A172 (cell line): ENCODE data around the gene BANP. TPM values are rescaled to one million over a fixed set of nuclear protein-coding genes. Genes with fewer than 3 reads are reported as not detected.
"Not testable (repeated sequence)": the region's sequence is repeated elsewhere in the genome, so short reads cannot be mapped to it uniquely, and the experiment has no call there.

Experiments
- DNase-seq: peaks from one replicate; pipeline ENCODE4 v3.0.0-alpha.2; 2015; ENCODE audit warnings: low spot score
- total RNA-seq: library from RNA; depleted of rRNA; stranded (reverse); fragments of >200 nt; shearing (Covaris generic); gene quantifications from 2 replicates; pipeline ENCODE4 v1.2.3, GENCODE V29; 2014

Gene BANP
- total RNA-seq, 1 experiment from 2014 or later = 25.4 TPM

- no peak for DNase-seq
Observed at GRCh38 chr16:88065747-88066142, 114.5 kb downstream of the BANP start.

GRCh38 chr16:88066234-88066633 is 115.0 kb downstream of the BANP start:
- no peak for DNase-seq

GRCh38 chr16:88066680-88067529 is 115.7 kb downstream of the BANP start:
- DNase-seq = no peak

- no peak for DNase-seq
Observed at GRCh38 chr16:88067530-88068411, 116.5 kb downstream of the BANP start.

- DNase-seq = no peak
Observed at GRCh38 chr16:88068476-88069396, 117.5 kb downstream of the BANP start.

GRCh38 chr16:88069397-88070168 is 118.3 kb downstream of the BANP start:
- no peak for DNase-seq

- no peak for DNase-seq
Observed at GRCh38 chr16:88070341-88070740, 119.1 kb downstream of the BANP start.

- no peak for DNase-seq
Observed at GRCh38 chr16:88070989-88071625, 119.9 kb downstream of the BANP start.

GRCh38 chr16:88071908-88072307 is 120.7 kb downstream of the BANP start:
- DNase-seq = no peak

GRCh38 chr16:88072571-88073001 is 121.4 kb downstream of the BANP start:
- no peak for DNase-seq

- DNase-seq = no peak
Observed at GRCh38 chr16:88073201-88073721, 122.0 kb downstream of the BANP start.

GRCh38 chr16:88074041-88074440 is 122.8 kb downstream of the BANP start:
- DNase-seq = no peak

GRCh38 chr16:88076211-88076931 is 125.1 kb downstream of the BANP start:
- no peak for DNase-seq

- DNase-seq = not testable (repeated sequence)
Observed at GRCh38 chr16:88076932-88077320, 125.7 kb downstream of the BANP start.

- no peak for DNase-seq
Observed at GRCh38 chr16:88077328-88078108, 126.3 kb downstream of the BANP start.

- no peak for DNase-seq
Observed at GRCh38 chr16:88078111-88078775, 127.0 kb downstream of the BANP start.

GRCh38 chr16:88083582-88083981 is 132.3 kb downstream of the BANP start:
- no peak for DNase-seq

GRCh38 chr16:88084881-88085280 is 133.6 kb downstream of the BANP start:
- peak; percentile 73 for DNase-seq
